ENCODE measurements around the gene LPP. TPM values are rescaled to one million over a fixed set of nuclear protein-coding genes. Genes with fewer than 3 reads are reported as not detected.

Gene LPP
- total RNA-seq, 1 experiment from 2014 or later, result 18.1 TPM

DNA sequence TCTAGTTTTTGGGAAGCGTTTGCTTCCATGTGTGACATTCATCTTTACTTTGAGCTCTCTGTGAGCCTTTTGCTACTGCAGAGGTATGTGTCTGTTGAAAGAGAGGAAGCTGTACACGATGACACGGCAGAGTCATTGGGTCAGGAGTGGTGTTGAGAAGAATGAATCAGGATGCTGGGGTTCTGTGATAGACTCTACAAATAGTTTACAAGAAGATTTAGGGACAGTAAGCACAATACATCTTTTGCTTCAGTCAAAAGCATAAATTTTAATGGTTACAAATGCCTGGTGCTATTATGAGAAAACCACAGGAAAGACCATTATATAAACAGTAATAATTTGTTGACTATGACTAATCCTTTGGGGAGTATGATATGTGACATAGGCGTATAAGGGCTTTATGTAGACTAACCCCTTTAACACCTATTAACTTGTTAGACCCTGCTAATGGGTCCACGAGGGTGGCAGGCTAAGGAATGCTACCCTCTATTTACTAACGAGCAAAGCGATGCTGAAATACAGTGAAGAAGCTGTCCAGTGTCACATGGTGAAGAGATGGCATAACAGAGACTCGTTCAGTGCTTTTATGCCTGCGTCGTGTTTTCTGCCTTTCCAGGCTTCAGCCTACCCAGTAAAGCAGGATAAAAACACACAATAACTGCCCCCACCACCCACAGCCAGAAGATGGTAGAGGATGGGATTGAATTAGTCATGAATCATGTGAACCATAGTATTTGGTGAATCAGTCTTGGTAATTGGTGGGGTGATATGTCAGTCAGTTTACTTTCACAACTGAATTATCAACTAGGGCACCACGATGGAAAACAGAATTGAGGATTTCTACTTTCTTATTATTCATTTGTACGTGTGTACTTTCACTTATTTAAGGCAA is 118.8 kb downstream of the LPP start:
- DNase-seq (ENCODE audit: low read depth), result peak; percentile 81

DNA sequence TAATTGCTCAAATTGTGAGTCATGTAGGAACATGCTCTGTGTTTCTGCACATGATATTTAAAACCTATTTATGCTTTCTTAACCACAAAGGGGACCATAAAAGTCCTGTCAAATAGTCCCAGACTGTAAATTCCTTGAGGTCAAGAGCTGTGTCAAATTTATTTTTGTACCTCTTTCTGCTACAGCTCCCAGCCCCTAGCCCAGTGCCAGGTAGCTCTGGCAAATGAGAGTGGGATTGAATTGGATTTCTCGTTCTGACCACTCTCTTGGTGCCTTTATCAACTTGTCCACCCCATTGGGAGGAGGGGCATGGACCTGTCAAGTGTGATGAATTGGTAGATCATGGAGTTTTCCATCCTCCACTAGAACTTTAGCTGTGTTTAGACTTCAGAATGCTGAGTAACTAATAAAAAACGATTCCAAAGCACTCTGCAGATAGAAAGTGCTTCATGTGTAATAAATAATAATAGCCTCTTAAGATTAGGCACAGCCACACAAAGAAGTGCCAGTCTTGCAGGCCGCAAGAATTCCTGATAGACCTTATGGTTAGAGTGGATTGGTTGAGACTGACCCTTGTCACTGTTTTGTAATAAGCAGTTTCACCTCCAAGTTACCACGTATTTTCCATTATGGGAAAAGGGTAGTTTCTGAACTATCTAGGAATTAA is 120.4 kb downstream of the LPP start:
- no peak for DNase-seq (ENCODE audit: low read depth)

GRCh38 chr3:188276375-188276774 is 122.4 kb downstream of the LPP start:
- DNase-seq (ENCODE audit: low read depth), result no peak

- DNase-seq (ENCODE audit: low read depth), result no peak
These were observed 124.9 kb downstream of the LPP start for GRCh38 chr3:188278717-188279324.

DNA sequence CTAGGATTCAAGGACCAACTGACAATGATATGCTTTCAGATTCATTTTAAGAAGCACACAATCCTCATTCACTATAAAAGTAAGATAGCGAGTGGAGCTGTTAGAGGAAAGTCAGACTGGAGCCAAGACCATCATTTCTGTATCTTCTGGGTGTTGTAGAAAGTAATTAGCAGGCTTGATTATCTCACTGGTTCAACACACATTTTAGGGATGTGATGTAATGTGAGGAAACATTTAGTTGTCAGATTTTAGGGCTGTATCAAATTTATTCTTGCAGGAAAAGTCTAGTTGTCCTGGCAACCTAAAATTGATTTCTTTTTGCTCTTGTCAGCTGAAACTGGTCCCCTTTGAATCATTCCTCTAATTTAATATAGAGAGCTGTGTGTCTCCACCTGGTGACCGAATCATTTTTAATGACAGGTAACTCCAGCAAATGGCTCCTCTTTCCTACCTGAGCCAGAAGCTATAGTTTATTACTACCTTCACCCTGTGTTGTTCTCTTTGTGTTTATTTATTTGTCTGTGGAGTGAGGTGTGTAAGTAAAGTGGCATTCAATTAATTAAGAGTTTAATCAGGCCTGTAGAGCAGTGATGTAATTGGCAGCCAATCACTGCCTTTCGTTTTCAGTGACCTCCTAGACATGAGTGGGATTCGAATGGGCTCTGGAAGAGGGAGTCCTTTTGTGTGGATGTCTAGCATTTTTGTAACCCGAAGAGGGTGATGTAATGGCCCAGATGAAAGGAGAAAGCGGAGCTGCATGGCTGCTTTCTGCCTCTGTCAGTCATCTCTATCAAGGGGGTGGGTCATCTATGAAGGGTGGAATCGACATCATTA is 125.8 kb downstream of the LPP start:
- no peak for DNase-seq (ENCODE audit: low read depth)

- no peak for DNase-seq (ENCODE audit: low read depth)
These were observed 126.7 kb downstream of the LPP start for GRCh38 chr3:188280627-188281026.

GRCh38 chr3:188282871-188283270 is 128.9 kb downstream of the LPP start:
- DNase-seq (ENCODE audit: low read depth), result no peak

DNA sequence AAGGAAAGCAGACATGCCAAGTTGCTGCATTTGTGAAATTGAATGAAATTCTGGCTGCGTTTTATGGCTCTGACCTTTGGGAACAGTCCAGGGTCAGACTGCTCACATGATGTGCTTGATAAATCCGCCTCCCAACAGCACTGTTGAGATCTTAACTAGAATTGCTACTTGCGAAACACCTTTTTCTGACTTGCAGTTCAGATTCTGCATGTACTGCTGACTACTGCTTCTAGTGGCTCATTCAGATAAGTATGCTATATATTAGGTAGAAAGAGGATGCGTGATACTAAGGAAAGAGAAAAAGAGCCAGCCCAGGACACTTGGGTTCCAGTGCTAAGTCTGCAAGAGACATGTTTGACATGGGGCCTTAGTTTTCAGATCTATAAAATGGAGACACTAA is 129.4 kb downstream of the LPP start:
- no peak for DNase-seq (ENCODE audit: low read depth)

- DNase-seq (ENCODE audit: low read depth), result no peak
These were observed 130.7 kb downstream of the LPP start for GRCh38 chr3:188284455-188285212.

- peak; percentile 97 for DNase-seq (ENCODE audit: low read depth)
These were observed 132.1 kb downstream of the LPP start for GRCh38 chr3:188286087-188286513.

- DNase-seq (ENCODE audit: low read depth), result no peak
These were observed 133.4 kb downstream of the LPP start for GRCh38 chr3:188287339-188287738.

- DNase-seq (ENCODE audit: low read depth), result no peak
These were observed 134.0 kb downstream of the LPP start for GRCh38 chr3:188287762-188288505.

GRCh38 chr3:188292251-188292650 is 138.3 kb downstream of the LPP start:
- DNase-seq (ENCODE audit: low read depth), result no peak

GRCh38 chr3:188292827-188293226 is 138.9 kb downstream of the LPP start:
- no peak for DNase-seq (ENCODE audit: low read depth)

- DNase-seq (ENCODE audit: low read depth), result no peak
These were observed 140.2 kb downstream of the LPP start for GRCh38 chr3:188294113-188294512.

DNA sequence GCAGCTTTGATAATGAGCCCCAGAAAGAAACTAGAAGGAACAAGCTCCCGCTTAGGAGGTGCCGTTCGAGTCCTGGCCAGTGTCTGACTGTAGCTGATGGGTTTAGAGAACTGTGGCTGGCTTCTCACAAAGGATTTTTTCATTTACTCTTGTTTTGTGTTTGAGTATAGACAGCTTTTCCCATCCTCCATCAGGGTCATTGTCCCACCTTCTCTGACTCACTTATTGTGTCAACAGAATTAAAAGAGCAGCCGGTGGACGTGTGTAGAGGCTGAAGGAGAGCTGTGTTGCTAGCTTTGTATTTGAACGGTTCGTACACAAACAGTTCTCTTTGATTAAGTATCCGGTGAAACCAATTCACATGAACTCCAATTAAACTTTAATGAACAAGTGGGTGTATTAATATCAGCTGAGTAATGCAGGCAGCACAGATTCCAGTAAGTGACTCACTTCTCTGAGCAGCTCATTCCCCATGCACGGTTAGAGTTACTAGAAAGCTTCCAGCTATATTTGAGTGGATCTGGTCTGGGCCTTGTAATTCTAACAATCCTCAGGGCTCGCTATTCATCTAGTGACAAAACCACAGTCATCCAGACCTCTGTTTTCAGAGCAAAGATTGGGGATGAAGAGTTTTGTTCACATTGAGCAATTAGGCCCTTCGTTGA is 141.0 kb downstream of the LPP start:
- DNase-seq (ENCODE audit: low read depth), result peak; percentile 89

- DNase-seq (ENCODE audit: low read depth), result no peak
These were observed 141.9 kb downstream of the LPP start for GRCh38 chr3:188295876-188296275.

- peak; percentile 62 for DNase-seq (ENCODE audit: low read depth)
These were observed 143.0 kb downstream of the LPP start for GRCh38 chr3:188296761-188297612.

GRCh38 chr3:188298585-188298984 is 144.6 kb downstream of the LPP start:
- DNase-seq (ENCODE audit: low read depth), result no peak
